GM18861 (cell line): ENCODE measurements around the gene RYR3.
"Not testable (repeated sequence)": the region's sequence is repeated elsewhere in the genome, so short reads cannot be mapped to it uniquely, and the experiment has no call there.

Experiments used
- ATAC-seq: cut with Tn5 transposase; IDR thresholded peaks from one replicate; pipeline ENCODE4 v1.9.1; 2021; ENCODE audit not compliant: unreplicated experiment

The RYR3 gene

GRCh38 chr15:33565094-33565493, 254.3 kb downstream of the RYR3 start:
- ATAC-seq: no peak

- no peak for ATAC-seq
Observed at GRCh38 chr15:33567652-33568051, 256.9 kb downstream of the RYR3 start.

- no peak for ATAC-seq
Observed at GRCh38 chr15:33569036-33569435, 258.3 kb downstream of the RYR3 start.

- not testable (repeated sequence) for ATAC-seq
Observed at GRCh38 chr15:33577911-33578310, 267.1 kb downstream of the RYR3 start.

- no peak for ATAC-seq
Observed at GRCh38 chr15:33580526-33580925, 269.8 kb downstream of the RYR3 start.

- no peak for ATAC-seq
Observed at GRCh38 chr15:33581032-33581431, 270.3 kb downstream of the RYR3 start.

GRCh38 chr15:33584797-33585196, 274.0 kb downstream of the RYR3 start:
- ATAC-seq: no peak

GRCh38 chr15:33586786-33587697, 276.3 kb downstream of the RYR3 start:
- no peak for ATAC-seq

- ATAC-seq: no peak
Observed at GRCh38 chr15:33587773-33588172, 277.0 kb downstream of the RYR3 start.

GRCh38 chr15:33592864-33593263, 282.1 kb downstream of the RYR3 start:
- no peak for ATAC-seq

GRCh38 chr15:33598382-33598781, 287.6 kb downstream of the RYR3 start:
- ATAC-seq: not testable (repeated sequence)

GRCh38 chr15:33600212-33600611, 289.4 kb downstream of the RYR3 start:
- ATAC-seq: no peak

- no peak for ATAC-seq
Observed at GRCh38 chr15:33601461-33601860, 290.7 kb downstream of the RYR3 start.

GRCh38 chr15:33608714-33609113, 297.9 kb downstream of the RYR3 start:
- ATAC-seq: no peak

GRCh38 chr15:33612721-33613304, 302.0 kb downstream of the RYR3 start:
- ATAC-seq: no peak

GRCh38 chr15:33616475-33616874, 305.7 kb downstream of the RYR3 start:
- ATAC-seq: no peak

GRCh38 chr15:33618350-33618749, 307.6 kb downstream of the RYR3 start:
- ATAC-seq: no peak

- no peak for ATAC-seq
Observed at GRCh38 chr15:33621141-33621540, 310.4 kb downstream of the RYR3 start.

- no peak for ATAC-seq
Observed at GRCh38 chr15:33623010-33623409, 312.2 kb downstream of the RYR3 start.

- no peak for ATAC-seq
Observed at GRCh38 chr15:33624439-33624838, 313.7 kb downstream of the RYR3 start.

GRCh38 chr15:33629647-33630046, 318.9 kb downstream of the RYR3 start:
- ATAC-seq: no peak

GRCh38 chr15:33636234-33636633, 325.5 kb downstream of the RYR3 start:
- peak; percentile 75 for ATAC-seq
